H9 (cell line): Measurements from ENCODE around the gene ERI3. TPM values are rescaled to one million over a fixed set of nuclear protein-coding genes. Genes with fewer than 3 reads are reported as not detected.
A peak's percentile ranks its signal among the peaks of the same experiment; 100 is the strongest.

Experiments
- DNase-seq: peaks from one replicate; pipeline ENCODE4 v3.0.0-alpha.2; 2017
- H2AFZ ChIP-seq: one replicate; pipeline ENCODE4 v1.6.1; 2013; ENCODE audit warnings: mild to moderate bottlenecking, low read length, control low read depth, moderate library complexity
- H2AK5ac ChIP-seq: 2 replicates; pipeline ENCODE4 v1.6.1; 2013; ENCODE audit warnings: low read length, control low read depth, mixed read lengths; ENCODE audit not compliant: insufficient read length
- H2BK120ac ChIP-seq: one replicate; pipeline ENCODE4 v1.6.1; 2013; ENCODE audit warnings: low read depth, mild to moderate bottlenecking, low read length, control low read depth, inconsistent platforms; ENCODE audit not compliant: poor library complexity, severe bottlenecking
- H2BK12ac ChIP-seq: 2 replicates; pipeline ENCODE4 v1.6.1; 2013; ENCODE audit warnings: low read length, control low read depth, mixed read lengths, low read depth; ENCODE audit not compliant: insufficient read length
- H2BK15ac ChIP-seq: 2 replicates; pipeline ENCODE4 v1.6.1; 2013; ENCODE audit warnings: low read depth, low read length, control low read depth
- H2BK20ac ChIP-seq: one replicate; pipeline ENCODE4 v1.6.1; 2013; ENCODE audit warnings: low read depth, mild to moderate bottlenecking, low read length, control low read depth, inconsistent platforms; ENCODE audit not compliant: poor library complexity, severe bottlenecking
- H2BK5ac ChIP-seq: 2 replicates; pipeline ENCODE4 v1.6.1; 2013; ENCODE audit warnings: low read length, control low read depth, mixed read lengths; ENCODE audit not compliant: insufficient read length
- H3K14ac ChIP-seq: 2 replicates; pipeline ENCODE4 v1.6.1; 2013; ENCODE audit warnings: low read length, control low read depth; ENCODE audit not compliant: insufficient read depth
- H3K18ac ChIP-seq: 2 replicates; pipeline ENCODE4 v1.6.1; 2013; ENCODE audit warnings: low read depth, mild to moderate bottlenecking, mixed read lengths, low read length, control low read depth; ENCODE audit not compliant: insufficient read length
- H3K23ac ChIP-seq: 2 replicates; pipeline ENCODE4 v1.6.1; 2013; ENCODE audit warnings: low read length, control low read depth, mixed read lengths, low read depth; ENCODE audit not compliant: insufficient read length
- H3K23me2 ChIP-seq: 2 replicates; pipeline ENCODE4 v1.6.1; 2013; ENCODE audit warnings: low read depth, mild to moderate bottlenecking, mixed read lengths, low read length, control low read depth; ENCODE audit not compliant: insufficient read length, poor library complexity, severe bottlenecking
- H3K27ac ChIP-seq: 2 replicates; pipeline ENCODE4 v1.5.1; 2013; ENCODE audit warnings: low read length, control low read depth, mixed read lengths, low read depth; ENCODE audit not compliant: insufficient read length
- H3K27me3 ChIP-seq: 2 replicates; pipeline ENCODE4 v1.6.1; 2013; ENCODE audit warnings: low read length, control low read depth, inconsistent platforms; ENCODE audit not compliant: insufficient read depth
- H3K4ac ChIP-seq: 2 replicates; pipeline ENCODE4 v1.6.1; 2013; ENCODE audit warnings: low read depth, mild to moderate bottlenecking, control low read depth, inconsistent platforms, low read length, moderate library complexity
- H3K4me1 ChIP-seq: 2 replicates; pipeline ENCODE4 v1.6.1; 2013; ENCODE audit warnings: low read length, control low read depth, inconsistent platforms; ENCODE audit not compliant: insufficient read depth
- H3K4me2 ChIP-seq: 2 replicates; pipeline ENCODE4 v1.6.1; 2013; ENCODE audit warnings: low read length, control low read depth, mixed read lengths; ENCODE audit not compliant: insufficient read length, insufficient read depth
- H3K56ac ChIP-seq: 2 replicates; pipeline ENCODE4 v1.6.1; 2013; ENCODE audit warnings: low read depth, mild to moderate bottlenecking, mixed read lengths, low read length, control low read depth; ENCODE audit not compliant: insufficient read length
- H3K79me1 ChIP-seq: 2 replicates; pipeline ENCODE4 v1.6.1; 2013; ENCODE audit warnings: low read depth, mild to moderate bottlenecking, moderate library complexity, low read length, control low read depth, inconsistent platforms; ENCODE audit not compliant: insufficient read depth, poor library complexity, severe bottlenecking
- H3K79me2 ChIP-seq: 2 replicates; pipeline ENCODE4 v1.6.1; 2013; ENCODE audit warnings: low read length, control low read depth, inconsistent platforms; ENCODE audit not compliant: insufficient read depth
- H3K9ac ChIP-seq: 2 replicates; pipeline ENCODE4 v1.6.1; 2013; ENCODE audit warnings: low read length, control low read depth, mixed read lengths; ENCODE audit not compliant: insufficient read length; ENCODE audit errors: extremely low read depth
- H3K9me3 ChIP-seq: one replicate; pipeline ENCODE4 v1.6.1; 2013; ENCODE audit warnings: low read depth, low read length, inconsistent platforms; ENCODE audit not compliant: control insufficient read depth
- H3T11ph ChIP-seq: one replicate; pipeline ENCODE4 v1.6.1; 2013; ENCODE audit warnings: mild to moderate bottlenecking, low read length, control low read depth, inconsistent platforms
- H4K20me1 ChIP-seq: one replicate; pipeline ENCODE4 v1.6.1; 2013; ENCODE audit not compliant: control insufficient read depth, insufficient read length, insufficient read depth
- H4K5ac ChIP-seq: 2 replicates; pipeline ENCODE4 v1.6.1; 2013; ENCODE audit warnings: low read depth, mild to moderate bottlenecking, mixed read lengths, low read length, control low read depth; ENCODE audit not compliant: insufficient read length
- H4K8ac ChIP-seq: replicated peaks from 2 replicates; pipeline ENCODE4 v1.6.1; 2013; ENCODE audit warnings: low read length, control low read depth, mixed read lengths, low read depth; ENCODE audit not compliant: insufficient read length
- H4K91ac ChIP-seq: 2 replicates; pipeline ENCODE4 v1.6.1; 2013; ENCODE audit warnings: low read depth, mild to moderate bottlenecking, moderate library complexity, mixed read lengths, low read length, control low read depth; ENCODE audit not compliant: insufficient read length
- H3K27ac Mint-ChIP-seq, 3 experiments: 2 replicates in 2 of 3; 3 replicates in 1 of 3; pipeline ENCODE4 v1.8.0; 2020 to 2021; ENCODE audit warnings: mixed read lengths in 3 of 3, mild to moderate bottlenecking in 1 of 3, moderate library complexity in 1 of 3
- H3K27me3 Mint-ChIP-seq: 2 replicates; pipeline ENCODE4 v1.8.0; 2021; ENCODE audit warnings: low read depth, mild to moderate bottlenecking, moderate library complexity, mixed read lengths
- H3K36me3 Mint-ChIP-seq, 3 experiments: 2 replicates in 2 of 3; 3 replicates in 1 of 3; pipeline ENCODE4 v1.8.0; 2020 to 2021; ENCODE audit warnings: low read depth in 3 of 3, mixed read lengths in 3 of 3; ENCODE audit not compliant: insufficient read depth in 1 of 3
- H3K4me1 Mint-ChIP-seq, 2 experiments: 2 replicates each; pipeline ENCODE4 v1.8.0; 2020; ENCODE audit warnings: mixed read lengths in 2 of 2
- H3K4me3 Mint-ChIP-seq, 2 experiments: 2 replicates in 1 of 2; 3 replicates in 1 of 2; pipeline ENCODE4 v1.8.0; 2020 to 2021; ENCODE audit warnings: mild to moderate bottlenecking in 2 of 2, mixed read lengths in 2 of 2, moderate library complexity in 1 of 2
- H3K9me3 Mint-ChIP-seq, 2 experiments: 2 replicates in 1 of 2; 3 replicates in 1 of 2; pipeline ENCODE4 v1.8.0; 2020; ENCODE audit warnings: mild to moderate bottlenecking in 2 of 2, mixed read lengths in 2 of 2, moderate library complexity in 1 of 2
- CTCF ChIP-seq: fragments of 200-600 bp; sonication (generic); conservative IDR thresholded peaks from 3 replicates; pipeline ENCODE4 v1.8.0; 2021; ENCODE audit warnings: antibody characterized with exemption, mild to moderate bottlenecking
- WGBS: extraction: QIAGEN DNeasy Blood & Tissue Kit; methylation state at CpG from one replicate; pipeline ENCODE4 v1.1.7; 2013; ENCODE audit warnings: missing lambda C conversion rate, low lambda C conversion rate, mixed read lengths; ENCODE audit not compliant: insufficient read length; ENCODE audit errors: extremely low coverage; 5-methylcytosine and 5-hydroxymethylcytosine counted together
- total RNA-seq: library from RNA; stranded (reverse); gene quantifications from 2 replicates; pipeline ENCODE4 v1.2.1, GENCODE V29; 2021

ERI3 gene
- total RNA-seq, 1 experiment from 2014 or later, result 61.6 TPM

- Histone ChIP-seq H4K20me1 (no peaks in the 10 kb centered on the region), H2AFZ (no peak overlapping the region), H3K56ac (no peak overlapping the region), H3K18ac (no peak overlapping the region), H3K27ac (no peak overlapping the region), H4K8ac (no peak overlapping the region), H3K79me2 (no peaks in the 10 kb centered on the region), H2BK20ac (no peak overlapping the region), H3K9me3 (no peaks in the 10 kb centered on the region), H3K27me3 (no peaks in the 10 kb centered on the region), H2AK5ac (no peak overlapping the region), H3K79me1 (no peaks in the 10 kb centered on the region), H3K4me1 (peaks cover 4% of the 10 kb centered on the region; the same call in 1 of the 2 replicates), H2BK120ac (no peak overlapping the region), H3T11ph (no peak overlapping the region), H4K5ac (no peak overlapping the region), H3K9ac (no peak overlapping the region), H2BK15ac (no peak overlapping the region), H3K14ac (no peak overlapping the region), H2BK5ac (no peak overlapping the region), H3K4ac (no peak overlapping the region), H4K91ac (no peak overlapping the region), H3K4me2 (no peak overlapping the region), H3K23me2 (no peaks in the 10 kb centered on the region), H2BK12ac (no peak overlapping the region), H3K23ac (no peak overlapping the region)
- no peak overlapping the region for H3K4me3 Mint-ChIP-seq
- H3K36me3 Mint-ChIP-seq, result peaks cover 0 to 2% (median 0%) of the 10 kb centered on the region in 3 experiments; a peak in 4 of 7 replicates
- no peaks in the 10 kb centered on the region for H3K9me3 Mint-ChIP-seq
- no CpG with 5 or more reads among the region's 27 CpGs for WGBS
- TF ChIP-seq CTCF, result no peak
- H3K27me3 Mint-ChIP-seq, result no peaks in the 10 kb centered on the region
- peak overlapping the region in 2 of 3 experiments; percentile 21 to 41; a peak in 3 of 7 replicates for H3K27ac Mint-ChIP-seq
- peaks cover 34 to 58% of the 10 kb centered on the region in 2 experiments for H3K4me1 Mint-ChIP-seq
- no peak for DNase-seq
Measured at GRCh38 chr1:44261171-44261817, 93.8 kb downstream of the ERI3 start.
